Measurements from ENCODE around the gene SCARF2. TPM values are rescaled to one million over a fixed set of nuclear protein-coding genes. Genes with fewer than 3 reads are reported as not detected.

Gene SCARF2
- polyA plus RNA-seq, 2 of the 4 experiments (the other 2 are of a cell fraction) = 0.35 to 0.66 TPM

GRCh38 chr22:20427104-20427944, 10.3 kb downstream of the SCARF2 start (continued):
- TF ChIP-seq, protein P1, sequence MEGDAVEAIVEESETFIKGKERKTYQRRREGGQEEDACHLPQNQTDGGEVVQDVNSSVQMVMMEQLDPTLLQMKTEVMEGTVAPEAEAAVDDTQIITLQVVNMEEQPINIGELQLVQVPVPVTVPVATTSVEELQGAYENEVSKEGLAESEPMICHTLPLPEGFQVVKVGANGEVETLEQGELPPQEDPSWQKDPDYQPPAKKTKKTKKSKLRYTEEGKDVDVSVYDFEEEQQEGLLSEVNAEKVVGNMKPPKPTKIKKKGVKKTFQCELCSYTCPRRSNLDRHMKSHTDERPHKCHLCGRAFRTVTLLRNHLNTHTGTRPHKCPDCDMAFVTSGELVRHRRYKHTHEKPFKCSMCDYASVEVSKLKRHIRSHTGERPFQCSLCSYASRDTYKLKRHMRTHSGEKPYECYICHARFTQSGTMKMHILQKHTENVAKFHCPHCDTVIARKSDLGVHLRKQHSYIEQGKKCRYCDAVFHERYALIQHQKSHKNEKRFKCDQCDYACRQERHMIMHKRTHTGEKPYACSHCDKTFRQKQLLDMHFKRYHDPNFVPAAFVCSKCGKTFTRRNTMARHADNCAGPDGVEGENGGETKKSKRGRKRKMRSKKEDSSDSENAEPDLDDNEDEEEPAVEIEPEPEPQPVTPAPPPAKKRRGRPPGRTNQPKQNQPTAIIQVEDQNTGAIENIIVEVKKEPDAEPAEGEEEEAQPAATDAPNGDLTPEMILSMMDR (IDR thresholded peaks at IDR 0.05) = no peak
- TF ChIP-seq NFE2L2 (conservative IDR thresholded peaks at IDR 0.05; ENCODE audit: low read length) (no peak), KDM5A (IDR thresholded peaks at IDR 0.05) (no peak), HDAC2 (IDR thresholded peaks at IDR 0.05) (no peak), JUN (IDR thresholded peaks at IDR 0.05) (no peak), CHD4 (IDR thresholded peaks at IDR 0.05; ENCODE audit: borderline replicate concordance) (no peak), MAZ (IDR thresholded peaks at IDR 0.05; ENCODE audit: borderline replicate concordance, low read depth, low read length) (no peak), MAFK (IDR thresholded peaks at IDR 0.05; ENCODE audit: partially characterized antibody) (no peak)

DNA sequence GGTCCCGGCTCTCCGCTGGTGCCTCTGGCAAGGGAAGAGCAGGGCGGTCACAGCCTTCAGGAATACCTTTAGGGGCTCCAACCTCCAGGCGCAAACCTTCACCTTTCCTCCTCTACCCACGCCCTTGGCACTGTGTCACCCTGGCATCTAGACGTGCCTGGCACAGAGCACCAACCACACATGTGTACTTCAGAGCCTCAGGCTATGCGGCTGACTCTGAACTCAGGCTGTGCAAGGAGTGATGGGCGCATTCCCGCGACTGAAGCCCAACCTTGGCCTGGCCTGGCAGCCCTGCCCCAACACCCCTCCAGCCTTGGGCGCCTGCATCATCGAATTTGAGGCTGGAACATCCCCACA, 11.4 kb downstream of the SCARF2 start:
- ATAC-seq (no peak), FAIRE-seq (no peak), DNase-seq (ENCODE audit: low read depth in 1 of 2, low spot score in 1 of 2) (no peak)
- no peak overlapping the region for H3K4me3 ChIP-seq
- WGBS (ENCODE audit: missing lambda C conversion rate) = 83% methylated on average over 5 of the region's 12 CpGs
- ChIA-PET POLR2A (no interaction called here), CTCF (no interaction called here)
- no peak overlapping the region for H3K27ac ChIP-seq
- H3K9me3 ChIP-seq = no peaks in the 10 kb centered on the region
- TF ChIP-seq FOSL2 (IDR thresholded peaks at IDR 0.05) (no peak), FOSL2 (CRISPR knock-in tag; IDR thresholded peaks at IDR 0.05) (no peak)
- H3K4me1 ChIP-seq = peaks cover 2% of the 10 kb centered on the region; the same call in 1 of the 3 replicates
- no peak overlapping the region for H3K4me2 ChIP-seq

GRCh38 chr22:20425566-20426258, 11.9 kb downstream of the SCARF2 start:
- no peak for ATAC-seq

DNA sequence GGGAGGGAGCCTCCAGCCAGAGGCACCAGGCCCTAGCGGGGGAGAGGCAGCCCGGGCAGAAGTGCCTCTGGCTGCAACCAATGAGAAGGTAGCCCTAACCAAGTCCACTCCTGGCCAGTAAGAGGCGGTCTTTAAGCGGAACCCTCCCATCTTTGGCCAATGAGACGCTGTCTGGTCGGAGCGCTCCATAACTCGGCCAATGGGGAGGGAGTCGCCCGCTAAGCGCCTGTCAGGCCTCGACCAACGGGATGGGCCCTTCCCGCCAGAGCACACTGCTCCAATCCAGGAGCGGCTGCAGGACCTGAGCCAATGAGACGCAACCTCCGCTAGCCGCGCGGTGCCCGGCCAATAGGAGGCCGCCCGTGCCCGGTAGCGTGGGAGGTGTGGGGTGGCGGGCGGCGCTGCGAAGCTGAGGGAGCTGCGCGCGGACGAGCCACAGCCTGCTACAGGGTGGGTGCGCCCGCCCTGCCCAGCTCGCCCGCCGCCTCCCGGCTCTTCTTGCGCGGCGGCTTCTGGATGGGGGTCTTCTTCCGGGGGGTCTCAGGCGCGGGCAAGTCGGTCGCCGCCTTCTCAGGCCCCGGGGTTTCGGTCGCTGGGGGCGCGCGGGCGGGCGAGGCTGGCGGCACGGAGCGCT, 12.6 kb downstream of the SCARF2 start:
- no peak overlapping the region for H3K4me2 ChIP-seq
- H3K4me3 ChIP-seq = no peak overlapping the region
- TF ChIP-seq EP300 (IDR thresholded peaks at IDR 0.05) (no peak), HOXB5 (CRISPR knock-in tag; IDR thresholded peaks at IDR 0.05) (no peak), CBX2 (IDR thresholded peaks at IDR 0.05; ENCODE audit: borderline replicate concordance, low read depth) (no peak)
- TF ChIP-seq, protein P2, sequence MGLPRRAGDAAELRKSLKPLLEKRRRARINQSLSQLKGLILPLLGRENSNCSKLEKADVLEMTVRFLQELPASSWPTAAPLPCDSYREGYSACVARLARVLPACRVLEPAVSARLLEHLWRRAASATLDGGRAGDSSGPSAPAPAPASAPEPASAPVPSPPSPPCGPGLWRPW (IDR thresholded peaks at IDR 0.05) = no peak
- WGBS (ENCODE audit: missing lambda C conversion rate) = 94% methylated on average over 30 of the region's 59 CpGs
- FAIRE-seq (no peak), DNase-seq (ENCODE audit: low read depth in 1 of 2, low spot score in 1 of 2) (peak in 1 of 2 experiments; percentile 27), ATAC-seq (peak in 1 of 2 experiments; percentile 36; a peak in 3 of 6 replicates)
- H3K9me3 ChIP-seq = no peaks in the 10 kb centered on the region
- no peak overlapping the region for H3K27ac ChIP-seq
- POLR2A ChIA-PET = no interaction called here
- no peaks in the 10 kb centered on the region for H3K4me1 ChIP-seq
- CTCF ChIA-PET = no interaction called here

More at GRCh38 chr22:20425566-20426258, 11.9 kb downstream of the SCARF2 start:
- ChIA-PET CTCF (no interaction called here), POLR2A (no interaction called here)
- Histone ChIP-seq H3K4me2 (no peak overlapping the region), H3K27ac (no peak overlapping the region), H3K4me3 (no peak overlapping the region), H3K9me3 (no peaks in the 10 kb centered on the region), H3K4me1 (no peaks in the 10 kb centered on the region)
- no peak for FAIRE-seq
- no peak for DNase-seq (ENCODE audit: low read depth in 1 of 2, low spot score in 1 of 2)
- WGBS (ENCODE audit: missing lambda C conversion rate) = 95% methylated on average over 44 of the region's 96 CpGs
- TF ChIP-seq NFE2L2 (conservative IDR thresholded peaks at IDR 0.05; ENCODE audit: low read length) (no peak), HEYL (CRISPR knock-in tag; IDR thresholded peaks at IDR 0.05) (no peak), RAD21 (conservative IDR thresholded peaks at IDR 0.05 in 1 of 2, IDR thresholded peaks at IDR 0.05 in 1 of 2) (no peak), ZSCAN20 (CRISPR knock-in tag; IDR thresholded peaks at IDR 0.05) (no peak), EHMT2 (IDR thresholded peaks at IDR 0.05; ENCODE audit: low read depth) (no peak), EP300 (IDR thresholded peaks at IDR 0.05) (no peak), ZNF302 (CRISPR knock-in tag; IDR thresholded peaks at IDR 0.05) (no peak), POLR2A (IDR thresholded peaks at IDR 0.05; ENCODE audit: low read length) (no peak)
